Gastrocnemius medialis (tissue), 4 donors: ENCODE data around the gene ASB16. TPM values are rescaled to one million over a fixed set of nuclear protein-coding genes. Genes with fewer than 3 reads are reported as not detected.
"Not testable (repeated sequence)": the region's sequence is repeated elsewhere in the genome, so short reads cannot be mapped to it uniquely, and the experiment has no call there.

Source experiments
- ATAC-seq, 2 donors: fragments of 150-250 bp; one replicate each; pipeline ENCODE4 v1.9.1; 2016
- DNase-seq, 2 donors: peaks; one replicate each; pipeline ENCODE4 v3.0.0-alpha.2; 2019
- H3K27ac ChIP-seq, 4 donors: fragments of 200-600 bp; sonication (generic); 1 replicate in 1 of 4; 2 replicates in 3 of 4; pipeline ENCODE4 v1.5.1; 2016 to 2018; ENCODE audit warnings: mild to moderate bottlenecking in 2 of 4, moderate library complexity in 1 of 4
- H3K27me3 ChIP-seq, 3 donors: fragments of 200-600 bp; sonication (generic) in 2 of 3; 1 replicate in 1 of 3; 2 replicates in 2 of 3; pipeline versions ENCODE4 v1.5.1 to v1.6.0; 2016 to 2019; ENCODE audit warnings: mild to moderate bottlenecking in 1 of 3, moderate library complexity in 1 of 3
- H3K36me3 ChIP-seq, 2 donors: fragments of 200-600 bp; sonication (generic) in 1 of 2; one replicate each; pipeline ENCODE4 v1.5.1; 2017 to 2018
- H3K4me1 ChIP-seq, 2 donors: fragments of 200-600 bp; sonication (generic) in 1 of 2; one replicate each; pipeline ENCODE4 v1.5.1; 2016 to 2017; ENCODE audit warnings: mild to moderate bottlenecking in 2 of 2
- H3K4me3 ChIP-seq, 4 donors: fragments of 200-600 bp; sonication (generic) in 3 of 4; 1 replicate in 1 of 4; 2 replicates in 3 of 4; pipeline ENCODE4 v1.5.1; 2016 to 2019; ENCODE audit warnings: mild to moderate bottlenecking in 2 of 4
- H3K9me3 ChIP-seq, 3 donors: fragments of 200-600 bp; sonication (generic) in 2 of 3; 1 replicate in 1 of 3; 2 replicates in 2 of 3; pipeline ENCODE4 v1.5.1; 2016 to 2019
- CTCF ChIP-seq, 5 experiments: fragments of 450-650 bp in 3 of 5; fragments of 200-600 bp in 2 of 5; sonication (generic) in 2 of 5; IDR thresholded peaks in 4 of 5; conservative IDR thresholded peaks in 1 of 5; 1 replicate in 4 of 5; 2 replicates in 1 of 5; pipeline ENCODE4 v1.5.1; 2016 to 2019; ENCODE audit warnings: antibody characterized with exemption in 5 of 5, mild to moderate bottlenecking in 3 of 5, moderate library complexity in 3 of 5
- POLR2A ChIP-seq, 2 donors: fragments of 450-650 bp; IDR thresholded peaks; one replicate each; pipeline ENCODE4 v1.6.1; 2017; ENCODE audit warnings: antibody characterized with exemption in 2 of 2, mild to moderate bottlenecking in 2 of 2, moderate library complexity in 2 of 2
- in situ Hi-C, 4 donors: fragments of 200-750 bp; cut with MboI; loops; one replicate each; pipeline versions ENCODE4 v1.15.0 to v1.8.0; 2017; ENCODE audit warnings: low sequenced_read_pairs in 4 of 4
- intact Hi-C: fragments of 100-400 bp; cut with DNase I; formaldehyde crosslinking; loops from one replicate; pipeline ENCODE4 v1.15.1; 2023; ENCODE audit warnings: low total_unique reads
- total RNA-seq, 4 donors: library from RNA; depleted of rRNA; stranded (reverse); fragments of >200 nt; gene quantifications; one replicate each; pipeline versions ENCODE4 v1.1.0 to v1.2.3, GENCODE V29; 2016

Gene ASB16
- total RNA-seq, 4 donors from 2014 or later, result 13.2 to 134 (median 34.2) TPM

- in situ Hi-C loops (no loop called here), intact Hi-C loops (no loop called here)
- ATAC-seq, result peak; percentile 45 to 58
- TF ChIP-seq CTCF (IDR thresholded peaks at IDR 0.05 in 4 of 5, conservative IDR thresholded peaks at IDR 0.05 in 1 of 5) (no peak), POLR2A (IDR thresholded peaks at IDR 0.05) (peak in 1 of 2 donors; percentile 18)
- H3K4me3 ChIP-seq, result no peak overlapping the region
- DNase-seq, result peak; percentile 49 to 74
- H3K4me1 ChIP-seq, result peaks cover 3 to 8% of the 10 kb centered on the region in 2 donors
- no peaks in the 10 kb centered on the region for H3K36me3 ChIP-seq
- no peak overlapping the region for H3K27ac ChIP-seq
- H3K27me3 ChIP-seq, result no peaks in the 10 kb centered on the region
- no peaks in the 10 kb centered on the region for H3K9me3 ChIP-seq
These were observed 32.4 kb upstream of the ASB16 start for GRCh38 chr17:44137891-44138709.

GRCh38 chr17:44143921-44144320 is 26.6 kb upstream of the ASB16 start:
- H3K27ac ChIP-seq, result not testable (repeated sequence)

GRCh38 chr17:44144966-44145739 is 25.4 kb upstream of the ASB16 start:
- ATAC-seq, result peak; percentile 40 to 48
- Histone ChIP-seq H3K27me3 (no peaks in the 10 kb centered on the region), H3K9me3 (no peaks in the 10 kb centered on the region), H3K4me1 (peaks cover 30 to 40% of the 10 kb centered on the region in 2 donors), H3K27ac (peak overlapping the region; percentile 54 to 79 (median 74)), H3K4me3 (no peak overlapping the region), H3K36me3 (no peaks in the 10 kb centered on the region)
- no peak for TF ChIP-seq POLR2A (IDR thresholded peaks at IDR 0.05)
- TF ChIP-seq CTCF (IDR thresholded peaks at IDR 0.05 in 4 of 5, conservative IDR thresholded peaks at IDR 0.05 in 1 of 5), result no peak
- DNase-seq, result no peak
- intact Hi-C loops, result no loop called here
- in situ Hi-C loops, result loop anchor here in 1 of 4 donors (10.0 kb wide), 1 partner anchor 180 kb away; the partner anchor contains the start of gene SLC25A39

More at GRCh38 chr17:44143921-44144320, 26.6 kb upstream of the ASB16 start:
- H3K9me3 ChIP-seq, DNase-seq, H3K36me3 ChIP-seq, ATAC-seq, H3K4me3 ChIP-seq, H3K27me3 ChIP-seq: not testable (repeated sequence)
- intact Hi-C loops, result loop anchor here (2.0 kb wide), 1 partner anchor 179 kb away; no protein-coding TSS in a partner anchor
- in situ Hi-C loops, result loop anchor here in 1 of 4 donors (10.0 kb wide), 1 partner anchor 181 kb away; the partner anchor contains the start of gene SLC25A39
- H3K4me1 ChIP-seq, result peaks cover 30 to 40% of the 10 kb centered on the region in 2 donors

GRCh38 chr17:44146375-44147346 is 23.8 kb upstream of the ASB16 start:
- no peak overlapping the region for H3K4me3 ChIP-seq
- peak in 1 of 2 donors; percentile 22 for ATAC-seq
- intact Hi-C loops (no loop called here), in situ Hi-C loops (loop anchor here in 1 of 4 donors (10.0 kb wide), 1 partner anchor 178 kb away; the partner anchor contains the start of gene SLC25A39)
- H3K27me3 ChIP-seq, result no peaks in the 10 kb centered on the region
- TF ChIP-seq CTCF (IDR thresholded peaks at IDR 0.05 in 4 of 5, conservative IDR thresholded peaks at IDR 0.05 in 1 of 5) (no peak), POLR2A (IDR thresholded peaks at IDR 0.05) (no peak)
- no peaks in the 10 kb centered on the region for H3K36me3 ChIP-seq
- H3K9me3 ChIP-seq, result no peaks in the 10 kb centered on the region
- H3K27ac ChIP-seq, result peak overlapping the region; percentile 54 to 79 (median 74)
- no peak for DNase-seq
- H3K4me1 ChIP-seq, result peaks cover 27 to 40% of the 10 kb centered on the region in 2 donors
